HG03045 (cell line): ENCODE measurements around the gene TNIP3.
"Not testable (repeated sequence)": the region's sequence is repeated elsewhere in the genome, so short reads cannot be mapped to it uniquely, and the experiment has no call there.

ENCODE experiments used
- ATAC-seq: cut with Tn5 transposase; IDR thresholded peaks from one replicate; pipeline ENCODE4 v1.9.1; 2021; ENCODE audit warnings: mild to moderate bottlenecking, moderate library complexity; ENCODE audit not compliant: unreplicated experiment

TNIP3 gene

DNA sequence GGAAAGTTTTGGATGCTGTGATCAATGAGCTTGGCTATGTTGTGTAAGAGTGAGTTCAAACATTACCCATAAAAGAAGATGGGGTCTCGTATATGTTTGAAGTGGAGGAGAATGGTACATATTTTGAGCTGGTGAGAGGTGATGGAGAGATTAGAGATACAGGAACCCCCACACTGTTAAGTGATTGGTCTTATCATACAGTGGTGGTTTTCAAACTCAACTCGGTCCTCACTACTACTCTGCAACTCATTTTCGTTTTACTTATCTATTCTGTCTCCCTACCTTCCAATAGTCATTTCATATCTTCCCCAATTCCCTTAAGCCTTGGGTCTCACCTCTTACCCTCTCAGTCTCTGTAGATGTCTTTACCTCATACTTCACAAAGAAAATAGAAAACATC lies 16.4 kb upstream of the TNIP3 start:
- no peak for ATAC-seq

DNA sequence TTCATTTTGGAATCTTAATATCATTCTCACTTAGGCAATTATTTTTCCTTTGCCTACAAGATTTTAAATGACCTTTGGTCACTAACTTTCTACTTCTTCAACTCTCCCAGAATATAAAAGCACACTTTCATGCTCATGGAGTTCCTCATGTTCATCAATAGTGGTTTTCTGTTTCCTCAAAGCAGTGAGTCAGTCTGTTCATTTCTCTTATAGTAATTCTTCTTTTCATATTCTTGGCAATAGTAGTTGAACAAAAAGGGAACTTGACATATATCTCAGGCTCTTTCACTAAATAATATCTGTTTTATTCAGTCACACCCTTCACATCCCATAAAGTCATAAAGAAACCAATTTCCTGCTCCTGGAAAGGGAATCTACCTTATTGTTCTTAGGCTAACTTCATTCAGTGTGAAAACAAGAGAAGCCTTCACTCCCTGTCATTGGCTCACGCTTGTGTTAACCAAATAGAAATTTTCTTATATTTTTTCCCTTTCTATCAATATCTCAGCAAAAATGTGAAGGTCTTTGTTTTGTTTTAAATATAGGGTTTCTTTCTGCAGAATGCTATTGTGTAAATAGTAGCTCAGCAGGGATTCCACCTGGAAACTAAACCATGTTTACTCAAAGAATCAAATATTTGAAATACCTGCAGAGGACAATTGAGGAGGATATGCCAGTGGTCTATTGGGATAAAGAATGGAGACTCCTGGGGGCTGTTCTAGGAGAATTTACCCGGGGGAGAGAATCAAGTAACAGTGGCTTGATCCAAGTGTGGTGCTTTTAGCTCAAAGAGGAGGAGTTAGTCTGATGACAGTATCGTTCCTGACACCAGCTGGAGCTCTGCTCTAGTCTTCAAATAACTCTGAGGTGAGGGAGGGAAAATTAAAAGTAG lies 13.4 kb upstream of the TNIP3 start:
- no peak for ATAC-seq

DNA sequence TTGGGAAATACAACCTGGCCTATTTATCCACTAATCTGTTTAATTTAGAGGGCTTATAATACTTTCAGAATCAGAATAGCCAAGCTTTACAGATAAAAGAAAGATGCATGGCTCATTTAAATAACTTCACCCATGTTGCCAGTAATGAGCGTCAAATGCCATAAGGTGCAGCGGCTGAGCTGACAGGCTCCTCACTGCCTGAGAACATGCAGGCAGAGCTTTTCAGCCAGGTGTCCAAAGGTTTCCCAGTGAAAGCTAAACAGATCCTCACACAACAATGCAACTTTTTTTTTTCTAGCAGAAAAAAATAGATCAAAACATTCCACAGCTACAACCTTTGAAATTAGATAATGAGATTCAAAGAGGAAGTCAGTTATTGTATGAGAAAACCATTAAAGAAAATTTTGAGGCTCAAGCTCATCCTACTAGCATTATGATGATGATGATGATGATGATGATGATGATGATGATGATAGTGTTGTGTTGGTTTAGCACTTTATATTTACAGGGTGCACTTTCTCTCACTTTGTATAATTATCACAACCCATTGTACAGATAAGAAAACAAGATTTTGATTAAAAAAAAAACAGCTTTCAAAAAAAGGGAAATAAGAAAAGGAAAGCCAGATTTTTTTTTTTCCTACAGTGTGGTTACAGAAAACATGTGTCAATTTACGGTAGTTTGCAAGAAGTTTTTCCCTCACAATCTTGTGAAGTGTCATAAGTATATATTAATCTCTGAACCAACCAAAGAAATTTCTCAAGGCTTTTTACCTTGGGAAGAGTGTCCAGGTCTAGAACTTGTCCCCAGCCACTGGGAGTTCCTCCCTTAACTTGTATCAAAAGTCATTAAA lies 12.2 kb upstream of the TNIP3 start:
- ATAC-seq = no peak

DNA sequence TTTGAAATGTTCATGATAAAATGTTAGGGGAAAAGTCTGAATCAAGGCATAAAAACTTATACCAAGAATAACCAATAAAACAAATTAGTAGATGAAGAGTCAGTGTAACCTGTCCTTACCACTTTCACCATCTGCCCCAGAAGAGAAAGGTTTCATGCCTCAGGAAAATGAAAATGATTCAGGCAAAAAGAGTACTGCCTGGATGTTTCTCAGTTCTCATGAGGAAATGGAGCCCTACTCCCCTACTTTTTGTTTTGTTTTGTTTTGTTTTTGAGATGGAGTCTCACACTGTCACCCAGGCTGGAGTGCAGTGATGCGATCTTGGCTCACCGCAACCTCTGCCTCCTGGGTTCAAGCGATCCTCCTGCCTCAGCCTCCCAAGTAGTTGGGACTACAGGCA lies 7.4 kb upstream of the TNIP3 start:
- ATAC-seq = not testable (repeated sequence)

DNA sequence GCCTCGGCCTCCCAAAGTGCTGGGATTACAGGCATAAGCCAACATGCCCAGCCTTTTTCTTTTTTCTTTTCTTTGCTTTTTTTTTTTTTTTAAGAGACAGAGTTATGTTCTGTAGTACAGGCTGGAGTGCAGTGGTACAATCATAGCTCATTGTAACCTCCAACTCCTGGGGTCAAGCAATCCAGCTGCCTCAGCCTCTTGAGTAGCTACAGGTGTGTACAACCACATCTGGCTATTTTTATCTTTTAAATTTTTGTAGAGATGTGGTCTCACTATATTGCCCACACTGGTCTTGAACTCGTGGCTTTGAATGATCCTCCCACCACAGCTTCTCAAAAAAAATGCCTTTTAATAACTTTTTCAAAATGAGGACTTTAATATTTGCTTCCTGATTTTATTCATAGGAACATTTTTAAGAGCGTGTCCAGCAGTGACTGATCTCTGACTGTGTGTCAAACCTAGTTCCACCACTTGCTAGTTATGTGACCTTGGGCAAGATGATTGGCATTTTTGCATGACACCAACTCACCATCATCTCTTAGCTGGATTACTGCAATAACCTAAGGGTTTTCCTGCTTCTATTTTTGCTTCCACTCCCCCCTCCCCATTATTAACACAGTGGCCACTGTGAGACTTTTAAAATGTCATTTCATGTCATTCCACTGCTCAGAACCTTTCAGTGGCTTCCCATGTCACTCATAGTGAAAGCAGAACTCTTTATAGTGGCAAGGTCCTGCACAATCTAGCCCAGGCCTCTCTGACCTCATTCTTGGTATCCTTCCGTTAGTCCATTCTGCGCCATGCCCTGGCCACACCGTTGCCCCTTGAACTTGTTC lies 4.5 kb upstream of the TNIP3 start:
- peak; percentile 92 for ATAC-seq

DNA sequence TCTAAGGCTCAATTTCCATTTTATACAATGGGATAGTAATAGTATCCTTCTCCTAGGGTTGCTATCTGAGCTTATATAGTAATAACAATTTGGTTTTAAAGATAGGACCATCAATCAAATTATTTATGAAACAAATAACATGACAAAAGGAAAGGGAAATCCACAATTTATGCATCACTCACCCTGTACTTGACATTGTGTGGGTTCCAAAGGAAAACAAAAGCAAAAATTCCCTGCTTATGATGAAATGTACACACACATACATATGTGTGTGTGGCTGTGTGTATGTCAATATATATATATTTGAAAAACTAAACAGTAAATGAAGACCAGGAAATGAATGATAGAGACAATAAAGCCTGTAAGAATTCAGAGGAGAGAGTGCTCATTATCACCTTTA lies 2.9 kb upstream of the TNIP3 start:
- no peak for ATAC-seq

DNA sequence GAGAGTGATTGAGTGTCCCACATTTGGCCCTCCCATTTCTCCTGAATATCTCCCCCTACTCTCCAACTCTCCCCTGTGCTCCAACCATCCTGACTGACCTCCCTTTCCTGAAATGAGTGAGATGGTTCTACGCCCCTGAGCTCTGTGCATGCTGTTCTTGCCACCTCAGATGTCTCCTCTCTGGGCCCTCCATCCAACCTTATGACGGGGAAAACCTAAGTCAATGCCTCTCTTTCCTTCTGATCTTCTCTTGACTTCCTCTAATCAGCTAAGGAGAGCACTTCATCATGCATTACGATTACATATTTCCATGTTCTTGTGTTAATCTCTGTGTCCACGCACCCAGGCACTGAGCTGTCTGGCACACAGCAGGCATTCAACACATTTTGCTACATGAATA lies 1.1 kb upstream of the TNIP3 start:
- no peak for ATAC-seq

DNA sequence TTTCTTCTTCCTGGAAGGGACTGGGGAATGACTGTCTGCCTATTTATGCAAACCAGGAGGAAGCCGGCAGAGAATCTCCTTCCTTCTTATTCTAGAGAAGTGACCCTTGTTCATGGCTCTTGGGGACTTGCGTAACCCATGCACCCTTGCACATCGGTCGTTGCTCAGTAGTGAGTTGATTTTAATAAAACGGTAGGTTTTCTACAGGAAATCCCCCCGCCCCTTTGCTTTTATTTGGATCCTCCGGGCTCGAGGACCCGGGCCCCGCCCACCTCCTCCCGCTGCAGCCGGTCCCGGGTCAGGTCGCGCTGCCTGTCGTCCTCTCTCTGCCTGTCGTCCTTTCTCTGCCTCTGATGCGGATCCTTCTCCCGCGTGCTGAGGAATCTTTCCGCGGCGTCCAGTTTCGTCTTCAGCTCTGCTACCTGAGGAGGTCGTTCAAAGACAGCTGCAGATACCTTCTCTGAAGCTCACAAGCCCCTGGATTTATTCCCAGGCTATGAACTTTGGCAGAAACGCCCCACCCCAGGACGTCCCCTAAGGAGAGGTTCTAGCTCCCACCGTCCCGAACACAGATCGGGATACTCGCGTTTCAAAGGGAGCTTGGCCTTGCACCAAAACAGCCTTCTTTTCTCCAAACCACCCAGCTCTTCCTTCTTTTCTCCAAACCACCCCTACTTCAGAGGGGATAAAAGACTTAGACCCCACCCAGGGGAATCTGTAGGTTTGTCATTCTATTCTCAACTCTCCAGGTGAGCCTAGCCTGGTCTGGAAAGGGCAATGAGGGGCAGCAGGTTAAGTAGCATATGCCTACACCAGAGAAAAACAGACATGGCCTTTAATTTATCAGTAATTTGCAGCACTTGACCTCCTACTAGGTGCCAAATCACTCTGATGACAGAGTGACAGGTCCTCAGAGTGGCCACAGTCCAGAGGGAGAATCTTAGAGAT lies 7.0 kb downstream of the TNIP3 start:
- no peak for ATAC-seq

DNA sequence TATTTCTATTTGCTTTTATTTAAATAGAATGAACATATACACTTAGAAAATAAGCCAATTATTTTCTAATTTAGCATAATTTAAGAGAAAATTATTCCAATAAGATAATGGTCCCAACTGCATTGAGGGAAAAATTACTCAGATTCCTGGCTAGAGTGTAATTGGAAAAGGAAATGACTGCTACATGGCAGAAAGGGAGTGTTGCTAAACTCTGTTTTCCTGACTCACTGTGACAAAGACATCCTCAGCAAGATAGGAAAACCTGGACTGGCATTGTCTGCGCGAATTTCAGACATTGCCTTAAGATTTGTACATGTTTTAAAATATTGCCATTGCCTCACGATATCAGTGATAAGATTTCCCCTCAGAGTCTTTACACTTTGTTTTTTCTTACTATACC lies 8.2 kb downstream of the TNIP3 start:
- ATAC-seq = no peak

DNA sequence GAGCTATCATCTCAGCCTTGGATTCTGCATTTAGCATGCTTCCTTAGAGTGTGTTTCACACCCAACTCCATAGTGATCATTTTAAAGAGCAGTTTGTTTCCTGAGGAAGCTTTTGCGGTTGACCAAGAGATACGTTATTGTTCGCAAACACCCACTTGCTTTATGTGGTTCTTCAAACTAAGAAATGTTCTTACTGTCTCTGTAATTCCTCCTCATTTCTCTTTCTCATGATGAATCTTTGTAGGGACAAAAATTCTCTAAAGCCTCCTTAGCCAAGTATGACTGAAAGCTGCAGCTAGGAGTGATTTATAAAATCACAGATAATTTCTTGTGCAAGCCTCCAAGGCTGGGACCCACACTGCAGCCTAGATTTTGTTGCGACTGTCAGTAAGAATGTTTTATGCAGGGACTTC lies 10.0 kb downstream of the TNIP3 start:
- ATAC-seq = no peak

DNA sequence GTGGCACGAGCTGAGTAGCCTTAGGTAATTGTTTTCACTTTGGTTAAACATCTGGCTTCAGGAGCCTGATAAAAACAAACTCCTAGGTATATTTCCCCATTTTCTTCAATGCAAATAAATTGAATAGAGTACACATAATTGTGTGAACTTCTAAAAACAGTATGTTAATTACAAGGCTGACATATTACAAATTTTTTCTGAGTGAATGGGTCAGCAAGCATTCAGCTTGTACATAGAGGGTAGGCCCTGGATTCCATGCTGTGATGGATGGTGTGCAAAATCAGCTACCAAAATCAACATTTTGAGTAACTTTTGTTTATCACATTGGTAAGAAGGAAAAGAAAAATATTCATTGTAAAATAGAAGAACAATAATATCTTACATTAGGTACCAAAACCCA lies 12.2 kb downstream of the TNIP3 start:
- ATAC-seq = no peak

DNA sequence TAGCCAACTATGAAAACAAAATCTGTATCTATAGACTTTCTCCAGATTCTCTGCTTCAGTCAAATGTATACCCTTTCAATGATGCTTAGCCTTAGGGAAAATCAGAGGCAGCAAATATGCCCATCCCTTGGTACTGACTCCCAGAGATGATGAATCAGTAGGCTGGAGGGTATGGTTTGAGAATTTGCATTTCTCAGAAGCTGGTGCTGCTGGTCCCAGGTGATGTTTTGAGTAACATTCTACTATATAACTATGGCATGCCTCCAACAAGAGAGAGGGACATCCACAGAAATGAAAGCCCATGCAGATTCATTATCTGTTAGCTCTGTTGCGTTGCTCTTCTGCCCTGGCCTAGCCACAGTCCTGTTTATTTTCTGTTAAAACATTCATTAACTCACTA lies 13.6 kb downstream of the TNIP3 start:
- ATAC-seq = peak; percentile 49

DNA sequence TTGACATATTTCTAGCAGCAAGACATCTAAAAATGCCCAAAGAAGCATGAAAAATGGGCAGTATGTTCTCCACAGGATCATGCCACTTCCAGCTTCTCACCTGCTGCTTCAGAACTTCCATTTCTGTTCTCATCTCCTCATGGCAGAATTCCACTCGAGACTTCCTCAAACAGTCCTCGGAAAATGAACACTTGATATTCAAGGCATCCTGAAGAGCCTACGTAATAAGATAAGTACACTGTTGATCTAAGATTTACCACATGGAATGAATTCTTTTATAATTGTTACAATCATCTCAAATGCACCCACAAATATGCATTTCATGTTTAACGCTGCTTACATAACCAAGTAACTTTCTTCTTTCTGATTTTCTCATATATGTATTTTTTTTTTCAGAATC lies 14.1 kb downstream of the TNIP3 start:
- no peak for ATAC-seq

DNA sequence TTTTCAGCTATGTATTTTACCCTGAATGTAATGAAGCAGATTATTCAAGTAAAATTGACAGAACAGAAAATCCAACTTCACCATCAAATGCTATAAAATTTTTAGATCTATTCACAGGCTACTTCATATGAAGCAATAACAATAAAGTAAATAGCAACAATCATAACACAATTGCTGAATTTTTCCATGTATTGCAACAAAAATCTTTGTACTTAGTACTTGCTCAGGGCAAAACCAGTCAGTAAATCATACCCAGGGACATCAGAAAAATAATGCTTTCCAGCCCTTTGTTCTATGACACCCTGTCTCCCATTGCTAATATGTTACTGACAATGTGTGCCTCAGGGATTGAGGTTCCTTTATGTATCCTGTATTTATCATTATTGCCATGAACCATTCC lies 15.5 kb downstream of the TNIP3 start:
- ATAC-seq = no peak

DNA sequence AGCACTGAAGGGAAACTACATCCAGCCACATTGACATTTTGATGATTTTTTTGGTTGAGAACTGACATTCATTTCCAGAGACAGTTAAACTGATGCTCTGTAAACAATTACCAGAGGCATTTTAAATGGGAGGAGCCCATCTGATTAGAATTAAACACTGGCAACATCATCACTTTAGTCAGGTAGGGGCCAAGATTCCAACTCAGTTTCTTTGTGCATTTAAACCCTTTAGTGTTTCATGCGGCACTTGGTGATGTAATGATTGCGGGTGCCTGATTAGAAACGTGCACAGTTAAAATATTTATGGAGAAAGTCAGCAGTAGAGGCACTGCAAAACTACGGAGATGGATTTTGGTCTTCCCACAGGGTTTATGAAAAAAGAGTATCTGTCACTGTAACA lies 16.1 kb downstream of the TNIP3 start:
- ATAC-seq = no peak

DNA sequence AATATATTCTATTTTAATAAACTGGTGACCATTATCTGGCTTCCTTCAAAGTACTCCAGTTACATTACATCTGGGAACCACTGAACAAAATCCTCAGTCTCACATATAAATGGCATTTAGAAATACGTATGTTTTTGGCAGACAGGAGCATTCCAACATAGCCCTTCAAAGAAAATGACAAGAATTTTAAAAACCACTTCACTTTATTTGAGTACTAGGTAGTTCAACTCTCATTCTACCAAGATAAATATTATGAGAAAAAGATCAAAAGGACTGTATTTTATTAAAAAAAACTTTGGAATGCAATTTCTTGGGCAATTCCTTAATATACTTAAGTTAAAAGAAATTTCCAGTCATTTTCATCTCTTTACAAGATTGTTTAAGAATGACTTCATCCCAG lies 17.6 kb downstream of the TNIP3 start:
- ATAC-seq = no peak

DNA sequence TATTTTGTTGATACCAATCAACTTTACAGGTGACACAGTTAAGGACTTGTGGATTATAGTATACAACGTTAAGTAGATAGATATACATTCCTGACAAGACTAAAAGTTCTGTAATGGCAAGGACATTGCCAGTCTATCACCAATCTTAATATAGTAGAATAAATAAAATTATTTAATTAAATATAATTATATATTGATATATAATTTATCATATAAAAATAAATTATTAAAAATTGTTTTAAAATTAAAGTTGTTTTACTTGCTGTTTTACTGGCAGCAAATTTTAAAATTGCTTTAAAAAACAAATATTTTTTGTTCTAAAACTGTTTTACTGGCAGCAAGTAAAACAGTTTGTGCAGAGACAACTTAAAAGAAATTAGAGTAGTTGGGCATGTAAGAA lies 18.7 kb downstream of the TNIP3 start:
- ATAC-seq = no peak

DNA sequence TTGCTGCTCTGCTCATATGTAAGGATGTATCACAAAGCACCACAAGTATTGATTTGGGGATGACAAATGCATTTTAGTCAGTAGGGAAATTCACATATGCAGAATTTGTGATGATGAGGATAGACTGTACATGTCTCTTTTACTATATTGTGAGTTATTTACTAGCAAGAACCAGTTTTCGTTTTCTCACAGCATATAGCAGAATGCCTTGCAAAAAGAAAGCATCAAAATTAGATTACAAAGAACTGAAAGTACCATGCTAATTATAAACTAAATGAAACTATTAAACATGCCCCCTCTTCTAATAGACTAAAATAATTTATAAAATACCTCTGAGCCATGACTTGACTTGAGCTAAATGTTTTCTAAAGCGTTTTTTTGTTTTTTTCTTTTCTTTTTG lies 20.1 kb downstream of the TNIP3 start:
- ATAC-seq = no peak

DNA sequence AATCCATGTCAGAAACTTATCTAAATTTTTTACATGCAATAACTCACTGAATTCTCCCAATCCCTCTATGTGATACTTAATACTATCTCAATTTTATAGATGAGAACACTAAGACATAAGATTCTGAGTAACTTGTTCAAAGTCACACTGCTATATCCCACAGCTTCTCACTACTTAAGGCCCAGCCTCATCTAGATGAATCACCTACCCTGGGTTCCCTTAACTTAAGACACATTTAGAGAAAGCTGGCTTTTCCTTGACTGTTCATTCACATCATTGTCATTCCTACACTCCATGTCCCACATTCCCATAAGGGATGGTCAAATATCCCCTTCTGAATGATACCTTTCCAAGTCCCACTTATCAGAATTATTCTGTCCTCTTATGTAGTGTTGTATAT lies 21.0 kb downstream of the TNIP3 start:
- no peak for ATAC-seq
